GM10266 (cell line): ENCODE results near the gene DACH2.

Experiments
- DNase-seq: peaks from one replicate; pipeline ENCODE4 v3.0.0; 2012; ENCODE audit errors: extremely low spot score
- TF ChIP-seq, protein P1 (sequence below): IDR thresholded peaks from 2 replicates; pipeline ENCODE4 v1.5.1; 2012; ENCODE audit warnings: mild to moderate bottlenecking, low read depth; ENCODE audit not compliant: control insufficient read depth, insufficient read depth; ENCODE audit errors: missing control alignments

The DACH2 gene

DNA sequence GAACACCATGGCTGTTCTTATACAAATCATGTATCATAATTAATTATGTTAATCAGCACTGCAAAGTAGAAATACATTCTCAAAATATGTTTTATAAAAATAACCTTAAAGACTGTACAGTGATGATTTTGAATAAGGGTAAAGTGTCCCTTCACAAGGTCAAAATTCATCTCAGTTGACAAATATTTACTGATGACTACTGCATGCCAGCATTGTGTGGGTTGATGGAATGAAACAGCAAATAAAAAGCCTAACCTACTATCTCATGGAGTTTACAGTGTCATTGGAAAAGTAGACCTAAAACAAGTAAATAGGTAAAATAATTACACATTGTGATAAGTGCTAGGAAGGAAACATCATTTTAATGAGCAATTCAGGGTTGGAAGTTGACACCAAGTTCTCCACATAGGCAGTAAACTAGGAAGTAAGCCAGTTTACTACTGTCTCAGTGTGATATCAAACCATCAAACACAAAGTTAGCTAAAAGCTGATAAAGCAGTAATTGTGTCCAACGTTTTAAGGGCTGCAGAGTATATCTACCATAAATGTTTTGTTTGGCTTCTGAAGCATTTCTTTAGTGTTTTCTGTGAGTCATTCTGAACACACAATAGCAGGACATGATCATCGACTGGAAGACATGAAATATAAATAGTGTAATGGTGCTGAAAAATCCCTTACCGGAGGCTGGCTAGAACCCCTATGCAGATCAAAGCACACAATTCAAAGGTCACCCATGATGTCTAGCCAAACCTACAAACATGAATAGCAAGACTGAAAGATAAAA, 221.8 kb downstream of the DACH2 start:
- TF ChIP-seq, protein P1, sequence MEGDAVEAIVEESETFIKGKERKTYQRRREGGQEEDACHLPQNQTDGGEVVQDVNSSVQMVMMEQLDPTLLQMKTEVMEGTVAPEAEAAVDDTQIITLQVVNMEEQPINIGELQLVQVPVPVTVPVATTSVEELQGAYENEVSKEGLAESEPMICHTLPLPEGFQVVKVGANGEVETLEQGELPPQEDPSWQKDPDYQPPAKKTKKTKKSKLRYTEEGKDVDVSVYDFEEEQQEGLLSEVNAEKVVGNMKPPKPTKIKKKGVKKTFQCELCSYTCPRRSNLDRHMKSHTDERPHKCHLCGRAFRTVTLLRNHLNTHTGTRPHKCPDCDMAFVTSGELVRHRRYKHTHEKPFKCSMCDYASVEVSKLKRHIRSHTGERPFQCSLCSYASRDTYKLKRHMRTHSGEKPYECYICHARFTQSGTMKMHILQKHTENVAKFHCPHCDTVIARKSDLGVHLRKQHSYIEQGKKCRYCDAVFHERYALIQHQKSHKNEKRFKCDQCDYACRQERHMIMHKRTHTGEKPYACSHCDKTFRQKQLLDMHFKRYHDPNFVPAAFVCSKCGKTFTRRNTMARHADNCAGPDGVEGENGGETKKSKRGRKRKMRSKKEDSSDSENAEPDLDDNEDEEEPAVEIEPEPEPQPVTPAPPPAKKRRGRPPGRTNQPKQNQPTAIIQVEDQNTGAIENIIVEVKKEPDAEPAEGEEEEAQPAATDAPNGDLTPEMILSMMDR = no peak
- DNase-seq = no peak

DNA sequence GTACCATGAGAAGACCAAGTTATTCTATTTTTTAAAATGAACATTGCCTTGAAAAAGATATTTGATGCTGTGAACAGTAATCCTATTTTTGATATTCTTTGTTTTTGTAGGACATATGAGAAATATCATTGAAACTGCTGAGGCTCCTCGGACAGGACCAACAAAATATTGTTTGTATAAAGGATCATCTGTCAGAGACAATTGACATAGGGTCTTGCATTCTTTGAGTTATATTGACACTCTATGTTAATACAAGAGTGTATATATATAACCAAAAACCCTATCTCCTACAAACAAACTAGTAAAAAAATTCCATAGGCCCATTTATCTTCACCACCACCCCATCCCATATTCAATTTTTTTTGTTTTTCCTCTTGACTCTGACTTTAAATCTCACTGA, 222.7 kb downstream of the DACH2 start:
- TF ChIP-seq, protein P1 = no peak
- DNase-seq = no peak

DNA sequence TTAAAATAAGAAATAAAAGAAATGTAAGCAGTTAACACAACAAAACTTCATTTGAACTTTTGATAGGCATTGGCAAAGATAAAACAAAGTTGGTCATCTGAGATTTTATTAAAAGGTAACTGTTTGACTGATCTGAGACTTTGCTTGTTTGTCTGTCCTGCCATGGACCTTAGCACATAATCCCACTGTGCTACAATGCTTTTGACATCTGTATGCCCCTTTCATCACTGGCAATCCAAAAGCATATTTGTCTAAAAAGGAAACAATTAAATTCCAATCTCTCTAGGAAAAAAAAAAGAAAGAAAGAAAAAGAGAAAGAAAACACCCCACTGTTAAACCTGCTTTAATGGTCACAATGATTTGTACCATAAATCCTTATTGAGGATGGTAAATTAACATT, 231.0 kb downstream of the DACH2 start:
- TF ChIP-seq, protein P1 = no peak
- no peak for DNase-seq

DNA sequence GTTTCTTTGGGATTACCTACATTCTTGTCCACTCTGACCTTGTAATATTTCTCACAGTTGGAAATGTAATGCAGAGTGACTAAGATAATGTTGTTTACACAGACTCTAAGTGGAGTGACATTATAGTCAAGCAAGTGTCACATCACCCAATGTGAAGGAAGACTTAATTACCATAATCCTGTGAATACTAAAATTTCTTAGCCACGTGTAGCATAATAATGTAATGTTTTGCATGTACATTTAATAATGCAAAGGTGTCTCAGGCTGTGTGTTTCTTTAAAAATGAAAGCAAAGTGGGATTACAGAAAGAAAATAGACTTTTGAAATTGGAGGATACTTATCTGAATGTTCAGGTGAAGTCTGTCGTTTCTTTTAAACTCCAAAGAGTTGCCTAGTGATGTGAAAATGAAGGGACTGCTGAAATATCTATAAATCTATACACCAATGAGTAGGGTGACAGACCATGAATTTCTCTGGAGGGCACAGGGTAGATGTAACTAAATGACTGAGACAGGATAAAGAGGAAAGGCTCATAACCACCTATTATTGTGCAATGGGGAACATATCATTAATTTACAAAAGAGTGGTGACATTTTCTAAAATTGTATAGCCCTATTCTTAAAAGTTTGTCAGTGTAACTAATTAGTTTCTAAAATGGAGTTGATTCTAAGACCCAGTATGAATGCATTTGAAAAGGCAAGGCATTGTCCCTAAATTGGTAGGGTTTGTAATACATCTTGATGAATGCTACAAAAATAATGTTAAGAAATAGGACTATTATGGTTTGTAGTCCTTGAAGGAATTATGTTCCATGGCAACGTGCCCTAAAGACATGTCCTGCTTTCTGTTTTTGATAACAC, 235.7 kb downstream of the DACH2 start:
- no peak for DNase-seq
- TF ChIP-seq, protein P1 = no peak

DNA sequence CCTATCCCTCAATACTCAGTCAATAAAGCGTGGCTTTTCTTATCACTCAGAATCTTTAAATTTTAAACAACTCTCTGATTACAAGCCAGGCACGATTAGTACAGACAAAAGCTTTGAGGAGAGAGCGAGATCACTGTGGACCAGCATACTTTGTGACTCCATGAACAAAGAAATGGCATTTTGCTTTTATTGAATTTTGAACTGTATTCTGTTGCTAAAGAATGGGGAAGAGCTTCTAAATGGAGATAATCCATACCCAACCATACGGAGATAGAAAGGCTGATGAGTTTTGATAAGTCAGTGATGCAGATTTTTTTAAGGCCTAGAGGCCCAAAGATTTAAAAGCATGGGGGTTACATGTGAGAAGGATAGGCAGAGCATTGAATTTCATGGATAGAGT, 259.1 kb downstream of the DACH2 start:
- TF ChIP-seq, protein P1 = no peak
- DNase-seq = no peak

DNA sequence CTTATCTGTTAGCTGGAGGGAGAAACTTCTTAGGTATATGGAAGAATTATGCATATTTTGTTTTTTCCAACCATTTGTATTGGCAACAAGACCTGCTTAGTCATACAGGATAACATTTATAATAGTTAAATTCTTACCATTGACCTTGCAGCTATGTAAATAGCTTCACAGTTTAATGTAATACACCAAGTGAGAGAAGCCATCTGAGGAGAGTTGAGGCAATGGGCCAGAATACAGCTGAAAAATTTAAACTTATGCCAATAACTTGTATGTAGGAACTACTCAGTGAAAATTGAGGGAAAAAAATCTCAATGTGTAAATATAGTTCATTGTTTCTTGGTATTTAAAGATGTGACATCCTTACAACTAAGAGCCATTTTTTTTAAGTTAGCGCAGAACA, 273.5 kb downstream of the DACH2 start:
- no peak for DNase-seq
- TF ChIP-seq, protein P1 = no peak

DNA sequence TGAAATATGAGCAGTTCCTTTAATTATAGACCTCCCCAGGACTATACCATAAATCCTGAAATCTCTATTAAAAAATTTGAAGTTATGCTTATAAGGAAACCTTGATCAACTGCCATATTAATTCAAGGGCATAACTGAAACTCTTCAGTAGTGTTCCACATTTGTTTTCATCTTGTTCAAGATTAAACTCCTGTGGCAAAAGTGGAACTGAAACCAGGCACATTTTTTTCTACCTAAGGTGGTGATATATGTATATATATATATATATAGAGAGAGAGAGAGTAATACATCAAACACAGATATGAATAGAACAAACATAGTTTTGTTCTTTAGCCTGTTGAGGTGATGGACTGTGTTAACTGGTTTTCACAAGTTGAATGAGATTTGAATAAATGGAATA, 287.9 kb downstream of the DACH2 start:
- no peak for DNase-seq
- TF ChIP-seq, protein P1 = no peak
